Heart right ventricle (tissue), 16 donors: ENCODE measurements around the gene ALDOB. TPM values are rescaled to one million over a fixed set of nuclear protein-coding genes. Genes with fewer than 3 reads are reported as not detected.

ENCODE experiments used
- ATAC-seq, 8 donors: fragments of 200-7000 bp; cut with Tn5 transposase; one replicate each; pipeline ENCODE4 v1.9.1; 2020; ENCODE audit warnings: mild to moderate bottlenecking in 8 of 8, moderate library complexity in 8 of 8, moderate number of reproducible peaks in 1 of 8
- DNase-seq, 2 donors: peaks; one replicate each; pipeline ENCODE4 v3.0.0-alpha.2; 2020
- H3K27ac ChIP-seq, 10 donors: fragments of 200-600 bp; sonication (generic) in 2 of 10; one replicate each; pipeline versions ENCODE4 v1.5.0 to v1.8.0; 2020 to 2022; ENCODE audit warnings: mild to moderate bottlenecking in 3 of 10
- H3K27me3 ChIP-seq, 7 donors: fragments of 200-600 bp; one replicate each; pipeline ENCODE4 v1.8.0; 2021 to 2022; ENCODE audit warnings: mild to moderate bottlenecking in 2 of 7
- H3K36me3 ChIP-seq, 9 donors: fragments of 200-600 bp; sonication (generic) in 1 of 9; one replicate each; pipeline versions ENCODE4 v1.5.0 to v1.8.0; 2020 to 2022; ENCODE audit warnings: mild to moderate bottlenecking in 2 of 9
- H3K4me1 ChIP-seq, 9 donors: fragments of 200-600 bp; sonication (generic) in 1 of 9; one replicate each; pipeline versions ENCODE4 v1.5.0 to v1.8.0; 2020 to 2022; ENCODE audit warnings: mild to moderate bottlenecking in 4 of 9
- H3K4me3 ChIP-seq, 10 donors: fragments of 200-600 bp; sonication (generic) in 2 of 10; one replicate each; pipeline versions ENCODE4 v1.5.0 to v1.8.0; 2020 to 2022; ENCODE audit warnings: mild to moderate bottlenecking in 7 of 10, moderate library complexity in 2 of 10
- H3K9me3 ChIP-seq, 11 donors: fragments of 200-600 bp in 10 of 11; sonication (generic) in 2 of 11; one replicate each; pipeline versions ENCODE4 v1.5.0 to v1.8.0; 2013 to 2022; ENCODE audit warnings: mild to moderate bottlenecking in 2 of 11, control low read depth in 1 of 11, moderate library complexity in 1 of 11
- CTCF ChIP-seq, 9 donors: fragments of 200-600 bp; sonication (generic) in 2 of 9; IDR thresholded peaks; one replicate each; pipeline versions ENCODE4 v1.5.0 to v1.8.0; 2021 to 2022; ENCODE audit warnings: antibody characterized with exemption in 9 of 9, mild to moderate bottlenecking in 5 of 9, moderate library complexity in 1 of 9
- whole genome bisulfite sequencing, 2 donors: extraction: QIAGEN DNeasy Blood & Tissue Kit; methylation state at CpG; one replicate each; pipeline ENCODE4 v1.1.7; 2013; ENCODE audit warnings: inconsistent platforms in 1 of 2; 5-methylcytosine and 5-hydroxymethylcytosine counted together
- intact Hi-C, 10 donors: fragments of 100-400 bp; cut with DNase I; formaldehyde crosslinking; loops; one replicate each; pipeline versions ENCODE4 v1.11.1 to v1.14.2; 2022
- long read RNA-seq, 3 donors: library from polyadenylated mRNA; unstranded; transcript quantifications; one replicate each; pipeline ENCODE4 v2.0.0, GENCODE V29; 2020 to 2021
- polyA plus RNA-seq, 2 donors: library from polyadenylated mRNA; stranded (reverse); fragments of 200-250 nt; gene quantifications; one replicate each; pipeline ENCODE4 v1.2.3, GENCODE V29; 2013
- total RNA-seq, 10 donors: library from RNA; stranded (reverse); fragmentation: NEBNext Ultra II Directional in 3 of 10; extraction: Animal tissue kit (Norgen Biotek cat#: 25700) in 3 of 10; gene quantifications; one replicate each; pipeline versions ENCODE4 v1.2.1 to v1.2.4, GENCODE V29; 2021 to 2023
- donor health status: Arrhythmogenic right ventricular cardiomyopathy.
- donor health status: ischemic (EF 13 %, LVEDD 7.1; RV severe dilation, severe dysfunction).
- donor health status: healthy with polysubstance abuse.
- donor health status: DM: no; HTN: yes; CAD: no.
- donor health status: DM: no; HTN: no; CAD: no.
- donor health status: ischemic (EF 25% LVEDD 6.9; RV normal size, moderate dysfunction).
- donor health status: ischemic (EF 25% LVEDD 5.7; RV mildly dilated, moderate dysfunction).
- donor health status: healthy.
- donor health status: DM: yes; HTN: yes; CAD: no.
- donor health status: Ischemic cardiomyopathy.
- donor health status: ischemic (EF 35%, LVEDD 5.7; RV mildly dilated, moderate dysfunction).
- donor health status: nonischemic (EF 11% LVEDD 7.7; RV severe dilation, severe dysfunction).
- donor health status: DM: yes; HTN: yes; CAD: no.
- donor health status: PGD.
- donor health status: ischemic (EF 29% LVEDD 5.4; RV normal size, mild dysfunction).
- donor health status: nonischemic (EF 23%, LVEDD 6.1; RV moderate dilation, normal function).

The ALDOB gene
- total RNA-seq (1 to 10 TPM in 1 of 10 donors, under 1 TPM in 7, not detected in 2; 0.19 to 1.4 (median 0.46) TPM), polyA plus RNA-seq (under 1 TPM; 0.17 to 0.44 TPM)
- long read RNA-seq, donor 1 = 0 reads
- long read RNA-seq, donor 2 = 0 reads
- long read RNA-seq, donor 3, partial matches to known transcripts = 0 of 1 reads
- long read RNA-seq, donor 3, other reads (novel, unspliced or antisense) = 0 of 1 reads

GRCh38 chr9:101435601-101436079 lies at the start of gene ALDOB:
Gene ALDOB, minus strand, starts transcription at chr9:101435774. Its CDS starts 4,887 bp downstream, at chr9:101430887.
- Histone ChIP-seq H3K4me1 (peaks cover 0 to 10% (median 0%) of the 10 kb centered on the region in 9 donors), H3K4me3 (no peak within 1 kb of the TSS), H3K9me3 (no peaks in the 10 kb centered on the region), H3K27me3 (no peaks in the 10 kb centered on the region), H3K36me3 (no peaks in the 10 kb centered on the region), H3K27ac (no peak within 1 kb of the TSS)
- ATAC-seq (no peak), DNase-seq (no peak)
- intact Hi-C loops = loop anchor here in 1 of 10 donors (5.0 kb wide), 1 partner anchor 33 kb away; no protein-coding TSS in a partner anchor
- WGBS, 2 donors = 69 to 72% methylated on average over 2 of the region's 2 CpGs
- no peak for TF ChIP-seq CTCF (IDR thresholded peaks at IDR 0.05)

DNA sequence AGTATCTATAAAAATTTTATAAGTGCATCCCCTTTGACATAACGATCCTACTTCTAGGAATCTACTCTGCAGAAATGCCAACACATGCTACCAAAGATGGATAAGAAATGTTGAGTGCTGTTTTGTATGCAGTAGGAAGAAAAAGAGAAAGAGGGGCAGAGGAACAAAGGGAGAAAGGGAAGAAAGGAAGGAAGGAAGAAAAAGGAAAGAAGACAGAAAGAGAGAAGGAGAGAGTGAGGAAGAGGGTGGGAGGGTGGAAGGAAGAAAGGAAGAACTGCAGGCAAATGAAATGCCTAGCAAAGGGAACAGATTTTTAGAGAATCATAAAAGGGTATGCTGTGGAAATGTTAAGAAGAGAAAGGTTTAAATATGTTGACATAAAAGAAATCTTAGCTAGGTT lies 48.5 kb upstream of the ALDOB start:
- intact Hi-C loops = no loop called here
- Histone ChIP-seq H3K27ac (no peak overlapping the region), H3K9me3 (no peaks in the 10 kb centered on the region), H3K4me3 (no peak overlapping the region), H3K36me3 (no peaks in the 10 kb centered on the region), H3K27me3 (peaks cover 0 to 46% (median 0%) of the 10 kb centered on the region in 7 donors), H3K4me1 (peaks cover 0 to 77% (median 27%) of the 10 kb centered on the region in 9 donors)
- no peak for TF ChIP-seq CTCF (IDR thresholded peaks at IDR 0.05)
- DNase-seq (no peak), ATAC-seq (no peak)
- WGBS, 2 donors = 38 to 66% methylated on average over 1 of the region's 1 CpG

- Histone ChIP-seq H3K4me1 (peaks cover 0 to 92% (median 41%) of the 10 kb centered on the region in 9 donors), H3K4me3 (no peak overlapping the region), H3K27me3 (peaks cover 0 to 25% (median 0%) of the 10 kb centered on the region in 7 donors), H3K27ac (no peak overlapping the region), H3K9me3 (no peaks in the 10 kb centered on the region), H3K36me3 (peaks cover 0 to 7% (median 0%) of the 10 kb centered on the region in 9 donors)
- no peak for TF ChIP-seq CTCF (IDR thresholded peaks at IDR 0.05)
- 35 to 45% methylated on average over 1 of the region's 1 CpG for WGBS, 2 donors
- intact Hi-C loops = no loop called here
- ATAC-seq = no peak
- no peak for DNase-seq
These were observed 45.7 kb upstream of the ALDOB start for GRCh38 chr9:101481261-101481660.

DNA sequence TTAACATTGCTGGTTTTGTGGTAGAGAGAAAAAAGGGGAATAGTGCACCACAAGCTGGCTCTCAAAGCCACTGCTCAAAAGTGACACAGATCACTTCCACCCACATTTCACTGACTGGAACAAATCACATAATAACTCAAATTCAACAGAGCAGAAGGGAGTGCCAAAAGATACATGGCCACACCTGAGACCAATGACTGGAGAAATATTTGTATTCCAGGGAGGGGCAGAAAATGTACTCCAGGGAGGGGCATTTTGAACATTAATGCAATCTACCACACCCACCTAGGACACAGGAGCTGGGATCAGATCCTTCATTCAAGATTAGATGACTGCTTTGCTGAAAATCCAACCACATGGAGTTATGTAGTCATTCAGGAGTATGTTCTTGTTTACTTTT lies 44.8 kb upstream of the ALDOB start:
- peaks cover 0 to 15% (median 4%) of the 10 kb centered on the region in 9 donors for H3K36me3 ChIP-seq
- ATAC-seq (no peak), DNase-seq (no peak)
- no peak overlapping the region for H3K4me3 ChIP-seq
- peaks cover 0 to 86% (median 40%) of the 10 kb centered on the region in 9 donors for H3K4me1 ChIP-seq
- H3K27ac ChIP-seq = no peak overlapping the region
- H3K27me3 ChIP-seq = peaks cover 0 to 16% (median 0%) of the 10 kb centered on the region in 7 donors
- no peaks in the 10 kb centered on the region for H3K9me3 ChIP-seq
- TF ChIP-seq CTCF (IDR thresholded peaks at IDR 0.05) = no peak
- intact Hi-C loops = no loop called here
